C4-2B (cell line): ENCODE measurements around the gene RALB.

Source experiments
- CTCF ChIP-seq: fragments of 450-650 bp; conservative IDR thresholded peaks from 2 replicates; pipeline ENCODE4 v1.5.1; 2017; ENCODE audit warnings: mild to moderate bottlenecking
- ZFX ChIP-seq: fragments of 450-650 bp; IDR thresholded peaks from 2 replicates; pipeline ENCODE4 v1.6.1; 2017

DNA sequence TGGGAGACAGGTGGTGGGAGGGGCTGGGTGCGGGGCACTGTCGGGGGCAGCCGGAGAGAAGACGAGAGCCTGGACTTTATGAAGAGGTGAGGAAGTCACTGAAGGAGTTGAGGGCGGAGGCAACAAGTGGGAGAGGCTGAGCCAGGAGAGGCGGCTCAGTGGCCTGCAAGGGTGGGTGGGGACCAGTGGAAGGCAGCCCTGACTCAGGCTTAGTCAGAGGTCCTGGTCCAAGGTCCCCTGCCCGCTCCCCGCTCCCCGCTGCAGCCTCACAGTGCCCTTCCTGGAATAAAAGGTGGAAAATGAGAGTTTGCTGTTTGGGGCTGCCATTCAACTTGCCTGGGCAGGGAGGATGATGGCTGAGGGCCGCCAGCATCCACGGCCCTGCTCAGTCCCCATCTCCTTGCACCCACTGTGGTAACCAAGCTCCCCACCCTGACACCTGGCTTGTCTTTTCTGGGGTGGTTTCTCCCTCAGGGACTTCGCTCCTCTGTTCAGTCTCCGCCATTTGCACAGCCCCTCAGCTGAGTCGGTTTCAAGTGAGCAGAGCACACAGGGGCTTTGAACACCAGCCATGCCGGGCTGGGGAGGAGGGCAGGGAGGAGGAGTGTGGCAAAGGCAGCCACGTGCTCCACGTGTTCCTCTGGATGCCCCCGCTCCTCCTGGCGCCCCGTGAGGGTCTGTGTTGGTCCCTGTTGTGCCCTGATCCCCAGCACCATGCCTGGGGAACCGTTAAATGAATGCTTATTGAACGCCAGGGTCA is 13.7 kb upstream of the RALB start:
- TF ChIP-seq CTCF, result no peak
- no peak for TF ChIP-seq ZFX
